ENCODE measurements around the gene GNGT2. TPM values are rescaled to one million over a fixed set of nuclear protein-coding genes. Genes with fewer than 3 reads are reported as not detected.

The GNGT2 gene
- total RNA-seq, 1 donor from 2014 or later: not detected

DNA sequence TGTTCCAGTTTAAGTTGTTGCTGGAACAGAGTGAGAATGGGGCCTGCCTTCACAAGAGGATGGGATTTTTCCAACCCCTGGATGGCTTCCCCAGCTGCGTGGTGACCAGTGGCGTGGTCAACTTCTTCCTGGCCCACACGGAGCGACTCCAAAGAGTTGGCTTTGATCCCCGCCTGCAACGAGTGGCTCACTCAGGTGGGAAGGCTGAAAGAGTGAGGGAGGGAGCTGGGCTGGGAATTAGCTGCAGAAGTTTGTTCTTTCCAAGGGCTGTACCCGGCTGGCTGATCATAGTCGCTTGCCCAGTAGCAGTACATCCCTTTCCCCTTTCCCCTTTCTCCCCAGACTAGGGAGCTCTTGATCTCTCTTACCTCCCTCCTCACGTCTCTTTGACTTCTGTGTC, 41.7 kb downstream of the GNGT2 start:
- Histone ChIP-seq H3K27me3 (no peaks in the 10 kb centered on the region), H3K36me3 (no peaks in the 10 kb centered on the region), H3K9me3 (no peaks in the 10 kb centered on the region), H3K4me1 (no peaks in the 10 kb centered on the region), H3K4me3 (no peak overlapping the region), H3K27ac (no peak overlapping the region)
- DNase-seq (ENCODE audit: low spot score in 2 of 2): no peak
- intact Hi-C loops (cut with DNase I): no loop called here
- TF ChIP-seq, protein P1, sequence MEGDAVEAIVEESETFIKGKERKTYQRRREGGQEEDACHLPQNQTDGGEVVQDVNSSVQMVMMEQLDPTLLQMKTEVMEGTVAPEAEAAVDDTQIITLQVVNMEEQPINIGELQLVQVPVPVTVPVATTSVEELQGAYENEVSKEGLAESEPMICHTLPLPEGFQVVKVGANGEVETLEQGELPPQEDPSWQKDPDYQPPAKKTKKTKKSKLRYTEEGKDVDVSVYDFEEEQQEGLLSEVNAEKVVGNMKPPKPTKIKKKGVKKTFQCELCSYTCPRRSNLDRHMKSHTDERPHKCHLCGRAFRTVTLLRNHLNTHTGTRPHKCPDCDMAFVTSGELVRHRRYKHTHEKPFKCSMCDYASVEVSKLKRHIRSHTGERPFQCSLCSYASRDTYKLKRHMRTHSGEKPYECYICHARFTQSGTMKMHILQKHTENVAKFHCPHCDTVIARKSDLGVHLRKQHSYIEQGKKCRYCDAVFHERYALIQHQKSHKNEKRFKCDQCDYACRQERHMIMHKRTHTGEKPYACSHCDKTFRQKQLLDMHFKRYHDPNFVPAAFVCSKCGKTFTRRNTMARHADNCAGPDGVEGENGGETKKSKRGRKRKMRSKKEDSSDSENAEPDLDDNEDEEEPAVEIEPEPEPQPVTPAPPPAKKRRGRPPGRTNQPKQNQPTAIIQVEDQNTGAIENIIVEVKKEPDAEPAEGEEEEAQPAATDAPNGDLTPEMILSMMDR (IDR thresholded peaks at IDR 0.05): no peak

DNA sequence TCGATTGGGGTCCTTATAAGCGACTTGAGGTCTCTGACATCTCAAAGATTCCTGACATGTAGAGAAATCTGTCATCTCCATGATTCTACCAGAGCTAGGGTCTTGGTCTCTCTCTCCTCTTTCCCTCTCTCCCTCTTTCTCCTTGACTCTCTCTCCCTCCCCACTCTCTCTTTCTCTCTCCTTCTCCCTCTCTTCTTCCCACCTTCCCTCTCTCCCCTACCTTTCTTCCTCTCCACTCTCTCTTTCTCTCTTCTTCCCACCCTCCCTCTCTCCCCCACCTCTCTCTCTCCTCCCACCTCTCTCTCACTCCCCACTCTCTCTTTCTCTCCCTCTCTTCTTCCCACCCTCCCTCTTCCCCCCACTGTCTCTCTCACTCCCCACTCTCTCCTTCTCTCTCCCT, 45.2 kb downstream of the GNGT2 start:
- TF ChIP-seq, protein P1 (IDR thresholded peaks at IDR 0.05): no peak
- no peaks in the 10 kb centered on the region for H3K27me3 ChIP-seq
- intact Hi-C loops (cut with DNase I): no loop called here
- H3K4me3 ChIP-seq: no peak overlapping the region
- H3K27ac ChIP-seq: no peak overlapping the region
- no peaks in the 10 kb centered on the region for H3K4me1 ChIP-seq
- no peaks in the 10 kb centered on the region for H3K9me3 ChIP-seq
- no peaks in the 10 kb centered on the region for H3K36me3 ChIP-seq
- DNase-seq (ENCODE audit: low spot score in 2 of 2): no peak

DNA sequence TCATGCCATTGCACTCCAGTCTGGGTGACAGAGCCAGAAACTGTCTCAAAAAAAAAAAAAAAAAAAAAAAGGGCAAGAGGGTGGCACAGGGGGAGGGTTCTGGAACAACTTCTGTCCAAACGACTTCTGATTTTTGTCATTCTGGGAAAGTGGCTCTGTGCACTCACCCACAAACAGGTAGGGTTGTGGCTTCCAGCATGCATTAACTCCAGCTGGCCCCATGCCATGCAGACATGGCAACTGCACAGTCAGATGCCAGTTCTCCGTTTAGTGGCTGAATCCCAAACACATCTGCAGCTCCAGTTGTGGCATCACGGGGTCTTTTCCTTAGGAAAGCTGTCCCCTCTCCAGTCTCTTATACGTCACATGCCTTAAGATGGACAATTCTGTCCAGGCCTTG, 47.5 kb downstream of the GNGT2 start:
- Histone ChIP-seq H3K4me3 (no peak overlapping the region), H3K4me1 (no peaks in the 10 kb centered on the region), H3K27me3 (no peaks in the 10 kb centered on the region), H3K9me3 (no peaks in the 10 kb centered on the region), H3K27ac (no peak overlapping the region), H3K36me3 (no peaks in the 10 kb centered on the region)
- TF ChIP-seq, protein P1 (IDR thresholded peaks at IDR 0.05): no peak
- DNase-seq (ENCODE audit: low spot score in 2 of 2): no peak
- intact Hi-C loops (cut with DNase I): no loop called here

DNA sequence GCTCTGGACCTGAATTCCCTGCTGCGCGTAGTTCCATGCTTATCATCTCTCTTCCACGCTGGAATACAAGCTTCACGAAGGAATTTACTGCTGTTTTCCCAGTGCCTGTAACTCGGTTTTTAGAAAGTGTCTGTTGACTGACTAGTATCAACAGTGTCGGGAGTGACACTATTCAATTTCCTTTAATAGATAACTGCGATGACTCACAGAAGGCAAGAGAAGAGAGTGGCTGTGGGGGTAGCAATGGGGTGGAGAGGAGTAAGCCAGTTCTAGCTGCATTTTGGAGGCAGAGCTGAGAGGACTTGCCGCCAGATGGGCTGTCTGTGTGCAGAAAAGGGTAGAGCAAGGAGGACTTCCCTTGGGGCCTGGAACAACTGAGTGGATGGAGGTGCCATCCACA, 52.6 kb downstream of the GNGT2 start:
- no peaks in the 10 kb centered on the region for H3K4me1 ChIP-seq
- no peaks in the 10 kb centered on the region for H3K36me3 ChIP-seq
- intact Hi-C loops (cut with DNase I): no loop called here
- H3K9me3 ChIP-seq: no peaks in the 10 kb centered on the region
- DNase-seq (ENCODE audit: low spot score in 2 of 2): no peak
- no peak overlapping the region for H3K27ac ChIP-seq
- no peak overlapping the region for H3K4me3 ChIP-seq
- no peaks in the 10 kb centered on the region for H3K27me3 ChIP-seq
- TF ChIP-seq, protein P1 (IDR thresholded peaks at IDR 0.05): no peak

DNA sequence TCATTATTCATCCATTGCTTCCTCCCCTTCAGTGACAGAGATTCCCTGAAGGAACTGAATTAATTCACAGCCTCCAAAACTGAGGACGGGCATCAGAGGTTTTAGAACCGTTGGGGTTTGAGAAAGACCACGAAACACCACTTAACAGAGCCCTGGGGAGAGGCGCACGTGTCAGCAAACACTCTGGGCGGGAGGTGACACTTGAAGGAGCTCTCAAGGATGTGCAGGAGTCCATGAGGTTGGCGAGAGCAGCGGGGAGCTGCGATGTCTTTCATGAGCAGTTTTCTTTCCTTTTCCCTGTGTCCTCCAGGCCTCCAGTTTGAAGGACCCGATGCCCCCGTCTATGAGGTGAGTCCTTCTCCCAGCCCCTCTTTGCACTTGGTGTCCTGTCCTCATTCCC, 54.1 kb downstream of the GNGT2 start:
- TF ChIP-seq, protein P1 (IDR thresholded peaks at IDR 0.05): no peak
- Histone ChIP-seq H3K4me1 (no peaks in the 10 kb centered on the region), H3K9me3 (no peaks in the 10 kb centered on the region), H3K36me3 (no peaks in the 10 kb centered on the region), H3K27ac (no peak overlapping the region), H3K27me3 (no peaks in the 10 kb centered on the region), H3K4me3 (no peak overlapping the region)
- intact Hi-C loops (cut with DNase I): no loop called here
- DNase-seq (ENCODE audit: low spot score in 2 of 2): no peak

Other genes starting within 250 kb of the GNGT2 start
- not detected for gene GIP, start 242.0 kb downstream of the GNGT2 start, total RNA-seq
- gene IGF2BP1, start 213.2 kb downstream of the GNGT2 start, total RNA-seq: not detected
- gene B4GALNT2, start 77.8 kb downstream of the GNGT2 start, total RNA-seq: not detected
- 35.1 TPM for gene ABI3, start 133 bp upstream of the GNGT2 start, total RNA-seq
- not detected for gene PHOSPHO1, start 20.2 kb upstream of the GNGT2 start, total RNA-seq
- gene ZNF652, start 151.7 kb upstream of the GNGT2 start, total RNA-seq: 13.5 TPM
- gene PHB1, start 204.3 kb upstream of the GNGT2 start, total RNA-seq: 79.6 TPM